Tibial nerve (tissue), 4 donors: ENCODE data around the gene ANXA1. TPM values are rescaled to one million over a fixed set of nuclear protein-coding genes. Genes with fewer than 3 reads are reported as not detected.

Source experiments
- DNase-seq, 2 donors: peaks; one replicate each; pipeline ENCODE4 v3.0.0-alpha.2; 2019; ENCODE audit warnings: low spot score in 2 of 2
- H3K27ac ChIP-seq, 4 donors: fragments of 200-600 bp; sonication (generic) in 3 of 4; one replicate each; pipeline ENCODE4 v1.5.1; 2017 to 2019; ENCODE audit warnings: mild to moderate bottlenecking in 1 of 4
- H3K27me3 ChIP-seq, 2 donors: fragments of 200-600 bp; sonication (generic) in 1 of 2; one replicate each; pipeline versions ENCODE4 v1.5.1 to v1.6.0; 2017 to 2019
- H3K36me3 ChIP-seq, 3 donors: fragments of 200-600 bp; sonication (generic); one replicate each; pipeline ENCODE4 v1.5.1; 2018 to 2019
- H3K4me1 ChIP-seq, 4 donors: fragments of 200-600 bp; sonication (generic) in 3 of 4; one replicate each; pipeline ENCODE4 v1.5.1; 2017 to 2019
- H3K4me3 ChIP-seq, 4 donors: fragments of 200-600 bp; sonication (generic) in 3 of 4; one replicate each; pipeline ENCODE4 v1.5.1; 2017 to 2019; ENCODE audit warnings: mild to moderate bottlenecking in 1 of 4, moderate library complexity in 1 of 4
- H3K9me3 ChIP-seq, 4 donors: fragments of 200-600 bp; sonication (generic) in 3 of 4; one replicate each; pipeline ENCODE4 v1.5.1; 2017 to 2019
- EP300 ChIP-seq, 2 donors: sonication (generic); formaldehyde crosslinking; IDR thresholded peaks; one replicate each; pipeline ENCODE4 v1.6.1; 2017; ENCODE audit warnings: antibody characterized with exemption in 2 of 2, mild to moderate bottlenecking in 1 of 2
- POLR2A ChIP-seq, 2 donors: fragments of 450-650 bp; IDR thresholded peaks; one replicate each; pipeline ENCODE4 v1.6.1; 2017; ENCODE audit warnings: antibody characterized with exemption in 2 of 2, mild to moderate bottlenecking in 2 of 2, moderate library complexity in 2 of 2
- WGBS, 2 donors: methylation state at CpG; one replicate each; pipeline ENCODE4 v1.1.5; 2018; 5-methylcytosine and 5-hydroxymethylcytosine counted together
- total RNA-seq, 4 donors: library from RNA; depleted of rRNA; stranded (reverse); fragments of >200 nt; gene quantifications; one replicate each; pipeline ENCODE4 v1.1.0, GENCODE V29; 2016
- TF ChIP-seq, protein P1 (sequence below), 5 experiments: fragments of 200-600 bp in 3 of 5; fragments of 450-650 bp in 2 of 5; sonication (generic) in 3 of 5; IDR thresholded peaks; one replicate each; pipeline ENCODE4 v1.5.1; 2016 to 2019; ENCODE audit warnings: antibody characterized with exemption in 5 of 5, mild to moderate bottlenecking in 3 of 5, moderate library complexity in 2 of 5

The ANXA1 gene
- total RNA-seq, 4 donors from 2014 or later = 265 to 504 (median 306) TPM

DNA sequence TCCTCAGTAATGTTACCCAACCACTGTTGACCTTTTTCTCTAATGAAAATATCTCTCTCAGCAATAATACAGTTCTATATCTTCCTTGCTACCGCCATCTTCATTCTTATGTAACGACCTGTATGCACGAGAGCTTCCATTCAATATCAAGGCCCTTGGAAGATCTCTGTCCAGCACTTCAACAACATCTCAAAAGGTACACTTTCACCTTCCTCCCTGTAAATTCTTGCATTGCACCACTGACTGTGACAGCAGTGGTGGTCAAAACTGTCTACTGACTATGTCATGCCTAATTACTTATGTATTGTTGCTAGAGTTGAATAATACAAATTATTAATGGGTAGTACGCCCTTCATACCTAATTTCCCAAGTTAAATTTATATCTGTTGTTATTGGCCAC lies 53.3 kb downstream of the ANXA1 start:
- no peaks in the 10 kb centered on the region for H3K9me3 ChIP-seq
- TF ChIP-seq EP300 (IDR thresholded peaks at IDR 0.05) = no peak
- no peak for TF ChIP-seq POLR2A (IDR thresholded peaks at IDR 0.05)
- TF ChIP-seq, protein P1, sequence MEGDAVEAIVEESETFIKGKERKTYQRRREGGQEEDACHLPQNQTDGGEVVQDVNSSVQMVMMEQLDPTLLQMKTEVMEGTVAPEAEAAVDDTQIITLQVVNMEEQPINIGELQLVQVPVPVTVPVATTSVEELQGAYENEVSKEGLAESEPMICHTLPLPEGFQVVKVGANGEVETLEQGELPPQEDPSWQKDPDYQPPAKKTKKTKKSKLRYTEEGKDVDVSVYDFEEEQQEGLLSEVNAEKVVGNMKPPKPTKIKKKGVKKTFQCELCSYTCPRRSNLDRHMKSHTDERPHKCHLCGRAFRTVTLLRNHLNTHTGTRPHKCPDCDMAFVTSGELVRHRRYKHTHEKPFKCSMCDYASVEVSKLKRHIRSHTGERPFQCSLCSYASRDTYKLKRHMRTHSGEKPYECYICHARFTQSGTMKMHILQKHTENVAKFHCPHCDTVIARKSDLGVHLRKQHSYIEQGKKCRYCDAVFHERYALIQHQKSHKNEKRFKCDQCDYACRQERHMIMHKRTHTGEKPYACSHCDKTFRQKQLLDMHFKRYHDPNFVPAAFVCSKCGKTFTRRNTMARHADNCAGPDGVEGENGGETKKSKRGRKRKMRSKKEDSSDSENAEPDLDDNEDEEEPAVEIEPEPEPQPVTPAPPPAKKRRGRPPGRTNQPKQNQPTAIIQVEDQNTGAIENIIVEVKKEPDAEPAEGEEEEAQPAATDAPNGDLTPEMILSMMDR (IDR thresholded peaks at IDR 0.05) = no peak
- no peaks in the 10 kb centered on the region for H3K36me3 ChIP-seq
- no peak for DNase-seq
- H3K27me3 ChIP-seq = no peaks in the 10 kb centered on the region
- no peaks in the 10 kb centered on the region for H3K4me1 ChIP-seq
- no peak overlapping the region for H3K4me3 ChIP-seq
- H3K27ac ChIP-seq = no peak overlapping the region
- 63 to 69% methylated on average over 4 of the region's 4 CpGs for WGBS, 2 donors

- Histone ChIP-seq H3K27me3 (no peaks in the 10 kb centered on the region), H3K27ac (no peak overlapping the region), H3K9me3 (no peaks in the 10 kb centered on the region), H3K4me1 (no peaks in the 10 kb centered on the region), H3K36me3 (no peaks in the 10 kb centered on the region), H3K4me3 (no peak overlapping the region)
- no peak for DNase-seq
- TF ChIP-seq POLR2A (IDR thresholded peaks at IDR 0.05) (no peak), EP300 (IDR thresholded peaks at IDR 0.05) (no peak)
- TF ChIP-seq, protein P1 (IDR thresholded peaks at IDR 0.05) = no peak
- WGBS, 2 donors = 91 to 94% methylated on average over 1 of the region's 1 CpG
Measured at GRCh38 chr9:73206851-73207250, 55.2 kb downstream of the ANXA1 start.

GRCh38 chr9:73210886-73211666 lies 59.4 kb downstream of the ANXA1 start:
- Histone ChIP-seq H3K36me3 (no peaks in the 10 kb centered on the region), H3K27me3 (no peaks in the 10 kb centered on the region), H3K4me1 (no peaks in the 10 kb centered on the region), H3K9me3 (no peaks in the 10 kb centered on the region), H3K4me3 (no peak overlapping the region), H3K27ac (no peak overlapping the region)
- no peak for TF ChIP-seq EP300 (IDR thresholded peaks at IDR 0.05)
- TF ChIP-seq POLR2A (IDR thresholded peaks at IDR 0.05) = no peak
- TF ChIP-seq, protein P1 (IDR thresholded peaks at IDR 0.05) = no peak
- WGBS, 2 donors = 43 to 54% methylated on average over 3 of the region's 3 CpGs
- no peak for DNase-seq

- WGBS, 2 donors = 45 to 48% methylated on average over 2 of the region's 2 CpGs
- DNase-seq = no peak
- H3K36me3 ChIP-seq = no peaks in the 10 kb centered on the region
- H3K27me3 ChIP-seq = no peaks in the 10 kb centered on the region
- H3K9me3 ChIP-seq = no peaks in the 10 kb centered on the region
- H3K4me1 ChIP-seq = no peaks in the 10 kb centered on the region
- H3K4me3 ChIP-seq = no peak overlapping the region
- no peak for TF ChIP-seq POLR2A (IDR thresholded peaks at IDR 0.05)
- TF ChIP-seq, protein P1 (IDR thresholded peaks at IDR 0.05) = no peak
- no peak for TF ChIP-seq EP300 (IDR thresholded peaks at IDR 0.05)
- H3K27ac ChIP-seq = no peak overlapping the region
Measured at GRCh38 chr9:73213300-73213699, 61.6 kb downstream of the ANXA1 start.

DNA sequence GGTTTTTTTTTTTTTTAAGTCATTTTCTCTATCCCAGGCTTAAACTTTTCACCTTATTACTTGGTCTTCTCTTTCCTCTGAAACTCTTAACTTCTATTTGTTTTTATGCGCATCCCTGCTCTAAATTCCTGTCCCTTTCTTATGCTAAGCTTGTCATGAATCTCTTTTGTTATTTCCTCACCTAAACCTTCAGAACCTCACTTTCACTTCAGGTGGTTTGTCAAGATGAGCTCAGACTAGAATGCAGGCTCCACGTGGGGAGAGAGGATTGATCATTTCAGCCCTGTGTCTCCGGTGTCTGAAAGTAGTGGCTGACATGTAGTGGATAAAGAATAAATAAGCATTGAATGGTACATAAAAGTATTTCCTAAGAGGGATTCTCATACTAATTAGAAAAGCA lies 63.6 kb downstream of the ANXA1 start:
- 51 to 54% methylated on average over 3 of the region's 3 CpGs for WGBS, 2 donors
- TF ChIP-seq, protein P1 (IDR thresholded peaks at IDR 0.05) = no peak
- TF ChIP-seq EP300 (IDR thresholded peaks at IDR 0.05) (no peak), POLR2A (IDR thresholded peaks at IDR 0.05) (no peak)
- no peaks in the 10 kb centered on the region for H3K36me3 ChIP-seq
- H3K27ac ChIP-seq = no peak overlapping the region
- H3K4me1 ChIP-seq = peaks cover 0 to 2% (median 0%) of the 10 kb centered on the region in 4 donors
- H3K4me3 ChIP-seq = no peak overlapping the region
- DNase-seq = no peak
- no peaks in the 10 kb centered on the region for H3K9me3 ChIP-seq
- no peaks in the 10 kb centered on the region for H3K27me3 ChIP-seq
